SK-N-SH (cell line): ENCODE data around the gene HNRNPAB.

ENCODE experiments used
- CTCF ChIP-seq: fragments of 200-600 bp; sonication (generic); IDR thresholded peaks from 2 replicates; pipeline ENCODE4 v1.6.1; 2017; ENCODE audit warnings: antibody characterized with exemption, mild to moderate bottlenecking, moderate library complexity
- EP300 ChIP-seq, 2 experiments: IDR thresholded peaks; 2 replicates each; pipeline versions ENCODE4 v1.4.0 to v1.6.1; 2012; ENCODE audit warnings: borderline replicate concordance in 1 of 2, low read depth in 1 of 2, low read length in 1 of 2
- EZH2phosphoT487 ChIP-seq: fragments of 200-600 bp; sonication (generic); IDR thresholded peaks from 2 replicates; pipeline ENCODE4 v1.6.1; 2017; ENCODE audit warnings: low read depth, mixed run types, mild to moderate bottlenecking, antibody characterized with exemption, moderate library complexity, borderline replicate concordance
- FOXJ3 ChIP-seq: sonication (generic); formaldehyde crosslinking; IDR thresholded peaks from 2 replicates; pipeline ENCODE4 v1.5.1; 2020; ENCODE audit warnings: mild to moderate bottlenecking, missing genetic modification reagents
- POLR2AphosphoS5 ChIP-seq: IDR thresholded peaks from 2 replicates; pipeline ENCODE4 v1.6.1; 2012; ENCODE audit warnings: low read depth, low read length
- REST ChIP-seq: IDR thresholded peaks from 2 replicates; pipeline ENCODE4 v1.6.1; 2012; ENCODE audit warnings: mild to moderate bottlenecking, low read depth, low read length, moderate library complexity
- RXRA ChIP-seq: IDR thresholded peaks from 2 replicates; pipeline ENCODE4 v1.4.0; 2012; ENCODE audit warnings: low read depth, mild to moderate bottlenecking, borderline replicate concordance
- SIN3A ChIP-seq: IDR thresholded peaks from 2 replicates; pipeline ENCODE4 v1.6.1; 2012; ENCODE audit warnings: low read depth, mild to moderate bottlenecking, low read length, moderate library complexity, borderline replicate concordance
- SMC3 ChIP-seq: IDR thresholded peaks from 2 replicates; pipeline ENCODE4 v1.6.1; 2012; ENCODE audit warnings: low read depth, low read length, improper control_type of control experiment

- TF ChIP-seq CTCF: no peak
- no peak for TF ChIP-seq RXRA
- TF ChIP-seq POLR2AphosphoS5: no peak
- no peak for TF ChIP-seq SMC3
- TF ChIP-seq REST: no peak
- no peak for TF ChIP-seq SIN3A
- TF ChIP-seq EZH2phosphoT487: no peak
- no peak for TF ChIP-seq EP300 (IDR thresholded peaks at IDR 0.05; ENCODE audit: borderline replicate concordance in 1 of 2, low read depth in 1 of 2, low read length in 1 of 2)
- no peak for TF ChIP-seq FOXJ3 (CRISPR knock-in tag)
These were observed 24.3 kb downstream of the HNRNPAB start for GRCh38 chr5:178228609-178229008.
